ENCODE results near the gene SRD5A3. TPM values are rescaled to one million over a fixed set of nuclear protein-coding genes. Genes with fewer than 3 reads are reported as not detected.

Gene SRD5A3
- polyA plus RNA-seq, 1 donor from 2014 or later = 6.2 TPM

GRCh38 chr4:55365345-55365728, 19.3 kb downstream of the SRD5A3 start:
- no peaks in the 10 kb centered on the region for H4K20me1 ChIP-seq (ENCODE audit: insufficient read depth)
- no peaks in the 10 kb centered on the region for H3K9me3 ChIP-seq (ENCODE audit: low read length)
- H3K4me2 ChIP-seq (ENCODE audit: low read length) = no peak overlapping the region
- H3K36me3 ChIP-seq (ENCODE audit: insufficient read depth, low read length) = no peaks in the 10 kb centered on the region
- TF ChIP-seq MXI1 (conservative IDR thresholded peaks at IDR 0.05; ENCODE audit: poor library complexity, severe bottlenecking) (no peak), EZH2 (IDR thresholded peaks at IDR 0.05; ENCODE audit: borderline replicate concordance, insufficient read depth, low read length, poor library complexity, severe bottlenecking) (no peak), REST (IDR thresholded peaks at IDR 0.05; ENCODE audit: borderline replicate concordance) (no peak), EP300 (conservative IDR thresholded peaks at IDR 0.05; ENCODE audit: poor library complexity, severe bottlenecking) (no peak), RAD21 (conservative IDR thresholded peaks at IDR 0.05) (no peak), CTCF (IDR thresholded peaks at IDR 0.05; ENCODE audit: poor library complexity, severe bottlenecking) (no peak), POLR2AphosphoS5 (IDR thresholded peaks at IDR 0.05) (no peak), TAF1 (IDR thresholded peaks at IDR 0.05; ENCODE audit: low read depth) (no peak), SMC3 (conservative IDR thresholded peaks at IDR 0.05; ENCODE audit: poor library complexity) (no peak)
- no peak overlapping the region for H2AFZ ChIP-seq (ENCODE audit: low read depth, low read length)
- no peak overlapping the region for H3K4me3 ChIP-seq (ENCODE audit: low read length)
- H3K79me2 ChIP-seq (replicated peaks; ENCODE audit: insufficient read depth, low read length) = no peaks in the 10 kb centered on the region
- no peaks in the 10 kb centered on the region for H3F3A ChIP-seq (ENCODE audit: insufficient read depth, low read length, poor library complexity, severe bottlenecking)
- no peak overlapping the region for H3K9ac ChIP-seq (ENCODE audit: low read length)
- no peaks in the 10 kb centered on the region for H3K27me3 ChIP-seq (ENCODE audit: insufficient read depth, low read depth, low read length)
- no peak overlapping the region for H3K27ac ChIP-seq (ENCODE audit: low read length)
- no peaks in the 10 kb centered on the region for H3K9me2 ChIP-seq (ENCODE audit: insufficient read depth, low read length)

GRCh38 chr4:55366621-55367020, 20.6 kb downstream of the SRD5A3 start:
- no peak for TF ChIP-seq EP300 (conservative IDR thresholded peaks at IDR 0.05; ENCODE audit: poor library complexity, severe bottlenecking)
- no peak for TF ChIP-seq REST (IDR thresholded peaks at IDR 0.05; ENCODE audit: borderline replicate concordance)
- no peak for TF ChIP-seq POLR2AphosphoS5 (IDR thresholded peaks at IDR 0.05)
- no peak for TF ChIP-seq TAF1 (IDR thresholded peaks at IDR 0.05; ENCODE audit: low read depth)
- TF ChIP-seq SMC3 (conservative IDR thresholded peaks at IDR 0.05; ENCODE audit: poor library complexity) = no peak
- TF ChIP-seq MXI1 (conservative IDR thresholded peaks at IDR 0.05; ENCODE audit: poor library complexity, severe bottlenecking) = no peak
- no peak for TF ChIP-seq RAD21 (conservative IDR thresholded peaks at IDR 0.05)
- no peak for TF ChIP-seq CTCF (IDR thresholded peaks at IDR 0.05; ENCODE audit: poor library complexity, severe bottlenecking)
- no peak for TF ChIP-seq EZH2 (IDR thresholded peaks at IDR 0.05; ENCODE audit: borderline replicate concordance, insufficient read depth, low read length, poor library complexity, severe bottlenecking)
- H3K4me2 ChIP-seq (ENCODE audit: low read length) = no peak overlapping the region
- no peaks in the 10 kb centered on the region for H3K9me3 ChIP-seq (ENCODE audit: low read length)
- H2AFZ ChIP-seq (ENCODE audit: low read depth, low read length) = no peak overlapping the region
- H3F3A ChIP-seq (ENCODE audit: insufficient read depth, low read length, poor library complexity, severe bottlenecking) = no peaks in the 10 kb centered on the region
- no peaks in the 10 kb centered on the region for H3K27me3 ChIP-seq (ENCODE audit: insufficient read depth, low read depth, low read length)
- no peak overlapping the region for H3K4me3 ChIP-seq (ENCODE audit: low read length)
- no peaks in the 10 kb centered on the region for H4K20me1 ChIP-seq (ENCODE audit: insufficient read depth)
- H3K9me2 ChIP-seq (ENCODE audit: insufficient read depth, low read length) = no peaks in the 10 kb centered on the region
- no peaks in the 10 kb centered on the region for H3K36me3 ChIP-seq (ENCODE audit: insufficient read depth, low read length)
- no peak overlapping the region for H3K27ac ChIP-seq (ENCODE audit: low read length)
- H3K9ac ChIP-seq (ENCODE audit: low read length) = no peak overlapping the region
- no peaks in the 10 kb centered on the region for H3K79me2 ChIP-seq (replicated peaks; ENCODE audit: insufficient read depth, low read length)
